NK-92 (cell line): ENCODE data around the gene ARAP2.

Experiments used
- DNase-seq: peaks from one replicate; lab custom pipeline; 2025; ENCODE audit not compliant: unreplicated experiment; lab: John Stamatoyannopoulos, UW

The ARAP2 gene, protein sequence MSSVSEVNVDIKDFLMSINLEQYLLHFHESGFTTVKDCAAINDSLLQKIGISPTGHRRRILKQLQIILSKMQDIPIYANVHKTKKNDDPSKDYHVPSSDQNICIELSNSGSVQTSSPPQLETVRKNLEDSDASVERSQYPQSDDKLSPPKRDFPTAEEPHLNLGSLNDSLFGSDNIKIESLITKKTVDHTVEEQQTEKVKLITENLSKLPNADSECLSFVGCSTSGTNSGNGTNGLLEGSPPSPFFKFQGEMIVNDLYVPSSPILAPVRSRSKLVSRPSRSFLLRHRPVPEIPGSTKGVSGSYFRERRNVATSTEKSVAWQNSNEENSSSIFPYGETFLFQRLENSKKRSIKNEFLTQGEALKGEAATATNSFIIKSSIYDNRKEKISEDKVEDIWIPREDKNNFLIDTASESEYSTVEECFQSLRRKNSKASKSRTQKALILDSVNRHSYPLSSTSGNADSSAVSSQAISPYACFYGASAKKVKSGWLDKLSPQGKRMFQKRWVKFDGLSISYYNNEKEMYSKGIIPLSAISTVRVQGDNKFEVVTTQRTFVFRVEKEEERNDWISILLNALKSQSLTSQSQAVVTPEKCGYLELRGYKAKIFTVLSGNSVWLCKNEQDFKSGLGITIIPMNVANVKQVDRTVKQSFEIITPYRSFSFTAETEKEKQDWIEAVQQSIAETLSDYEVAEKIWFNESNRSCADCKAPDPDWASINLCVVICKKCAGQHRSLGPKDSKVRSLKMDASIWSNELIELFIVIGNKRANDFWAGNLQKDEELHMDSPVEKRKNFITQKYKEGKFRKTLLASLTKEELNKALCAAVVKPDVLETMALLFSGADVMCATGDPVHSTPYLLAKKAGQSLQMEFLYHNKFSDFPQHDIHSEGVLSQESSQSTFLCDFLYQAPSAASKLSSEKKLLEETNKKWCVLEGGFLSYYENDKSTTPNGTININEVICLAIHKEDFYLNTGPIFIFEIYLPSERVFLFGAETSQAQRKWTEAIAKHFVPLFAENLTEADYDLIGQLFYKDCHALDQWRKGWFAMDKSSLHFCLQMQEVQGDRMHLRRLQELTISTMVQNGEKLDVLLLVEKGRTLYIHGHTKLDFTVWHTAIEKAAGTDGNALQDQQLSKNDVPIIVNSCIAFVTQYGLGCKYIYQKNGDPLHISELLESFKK (N-terminal part only)

DNA sequence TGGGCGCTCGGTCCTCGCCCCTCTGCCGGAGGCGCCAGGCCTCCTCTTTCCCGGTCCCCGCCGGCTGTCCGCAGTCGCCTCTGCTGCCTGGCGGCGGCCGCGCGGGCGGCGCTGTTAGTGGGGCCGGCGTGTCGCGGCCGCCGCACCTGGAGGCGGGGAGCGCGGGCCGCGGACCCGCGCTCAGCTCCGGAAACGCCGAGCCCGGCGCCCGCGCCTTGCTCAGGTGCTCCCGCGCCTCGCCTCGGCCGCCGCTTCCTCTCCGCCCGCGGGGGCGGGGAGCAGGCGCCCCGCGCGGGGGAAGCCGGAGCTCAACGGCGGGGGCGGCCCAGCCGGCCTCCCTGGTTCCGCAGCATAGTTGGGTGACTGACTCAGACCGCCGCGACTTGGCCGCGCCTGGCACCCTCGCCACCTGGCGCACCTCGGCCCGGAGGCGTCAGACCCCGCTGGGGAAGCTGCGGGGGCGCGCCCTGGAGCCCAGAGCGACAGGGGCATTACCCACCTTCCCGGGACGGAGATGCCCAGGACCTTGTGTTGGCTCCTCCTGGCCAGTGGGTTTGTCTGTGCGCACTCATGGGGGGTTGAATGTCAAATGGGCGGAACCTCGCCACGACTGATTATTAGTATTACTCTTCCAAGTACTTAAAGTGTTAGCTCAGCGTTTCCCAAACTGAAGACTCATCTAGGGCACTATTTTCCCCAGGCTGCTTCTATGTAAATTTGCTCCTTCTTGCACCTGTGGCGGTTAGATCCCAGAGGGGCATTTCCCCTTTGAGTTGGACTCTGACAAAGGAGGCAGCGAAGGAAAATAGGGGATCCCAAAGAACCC is at the start of gene ARAP2:
Gene ARAP2, minus strand, starts transcription at position 258 of the 826 bp plus-strand sequence. CDS start 15,028 bp downstream, outside the sequence.
- DNase-seq = no peak

DNA sequence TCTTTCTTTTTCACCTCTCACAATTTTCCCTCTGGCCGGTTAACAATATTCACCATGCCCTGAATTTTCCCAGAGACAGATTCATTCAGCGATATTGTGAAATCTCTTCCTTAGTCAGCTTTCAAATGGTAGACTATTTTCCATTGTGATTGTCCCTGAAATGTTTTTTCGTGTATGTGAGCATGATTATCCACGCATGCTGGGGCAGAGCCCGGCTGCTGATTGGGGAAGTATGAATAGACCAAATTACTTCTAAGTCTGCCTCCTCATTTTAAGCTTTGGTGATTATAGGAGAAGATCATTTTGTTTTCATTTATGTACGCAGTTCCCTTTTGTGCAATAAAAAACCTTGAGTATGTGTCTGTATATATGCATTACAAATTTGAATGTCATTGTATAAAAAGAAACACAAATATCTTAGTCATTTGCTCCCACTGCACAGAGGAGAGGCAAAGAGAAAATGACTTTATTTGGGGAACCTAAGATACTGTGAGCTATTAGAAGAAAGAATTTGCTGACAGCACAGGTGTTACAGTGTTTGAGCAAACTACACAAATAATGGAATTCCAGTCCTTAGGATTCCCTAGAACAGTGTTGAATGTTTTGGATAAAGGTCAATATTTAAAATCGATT is 48.4 kb upstream of the ARAP2 start:
- no peak for DNase-seq

DNA sequence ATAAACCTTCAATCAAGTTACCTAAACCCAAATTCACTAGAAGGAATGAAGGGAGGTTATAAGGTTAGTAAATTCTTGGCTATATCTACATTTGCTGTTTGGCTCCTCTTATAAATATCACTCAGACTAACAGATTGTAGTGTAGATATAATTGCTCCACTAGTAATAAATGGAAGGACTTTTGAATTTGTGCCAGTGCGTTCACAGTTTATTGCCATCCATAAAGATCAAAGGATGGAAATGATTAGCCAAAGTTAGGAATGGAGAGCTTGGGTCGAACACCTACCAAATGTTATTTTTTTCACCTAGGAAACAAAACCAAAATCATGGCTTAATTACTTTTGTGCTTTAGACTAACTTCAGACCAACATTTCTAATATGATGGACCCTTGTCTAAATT is 46.3 kb upstream of the ARAP2 start:
- DNase-seq = no peak

DNA sequence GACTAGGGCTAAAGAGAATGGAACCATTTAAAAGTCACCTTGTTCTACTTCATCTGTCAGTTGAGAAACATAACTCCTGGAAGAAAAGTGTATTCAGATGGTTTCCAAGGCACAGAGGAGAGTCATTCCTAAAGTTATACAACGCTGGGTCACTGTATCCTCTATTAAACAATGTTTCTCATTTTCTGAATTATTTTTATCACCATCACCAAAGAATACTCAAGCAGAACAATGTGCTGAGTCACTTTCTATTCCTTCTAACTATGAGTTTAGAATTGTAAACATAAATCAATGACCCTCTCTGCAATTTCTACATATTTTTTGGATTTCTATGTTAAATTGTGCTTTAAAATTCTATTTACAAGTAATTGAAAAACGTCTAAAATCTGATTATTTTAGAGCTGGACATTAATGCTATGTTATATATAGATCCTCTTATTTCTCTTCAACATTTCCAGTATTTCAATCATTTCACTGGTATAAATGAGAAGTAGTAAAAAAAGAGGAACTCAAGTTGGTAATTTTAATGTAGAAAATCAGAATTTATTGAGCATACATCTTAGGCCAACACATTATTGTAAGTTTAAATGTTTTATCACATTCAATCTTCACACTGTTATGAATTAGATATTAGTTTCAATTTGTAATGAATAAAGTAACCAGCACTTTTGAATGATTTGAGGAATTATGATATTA is 44.6 kb upstream of the ARAP2 start:
- no peak for DNase-seq

DNA sequence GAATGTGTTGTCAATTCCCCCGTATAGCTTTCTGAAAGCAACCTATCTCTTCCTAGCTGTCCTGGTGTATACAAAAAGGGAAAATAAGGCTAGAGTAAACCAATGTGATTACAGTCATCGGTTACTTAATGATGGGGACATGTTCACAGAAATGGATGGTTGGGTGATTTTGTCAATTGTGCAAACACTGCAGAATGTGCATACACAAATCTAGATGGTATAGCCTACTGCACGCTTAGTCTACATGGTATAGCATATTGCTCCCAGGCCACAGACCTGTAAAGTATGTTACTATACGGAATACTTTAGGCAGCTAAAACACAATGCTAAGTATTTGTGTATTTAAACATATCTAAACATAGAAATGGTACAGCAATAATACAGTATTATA is 42.2 kb upstream of the ARAP2 start:
- no peak for DNase-seq

DNA sequence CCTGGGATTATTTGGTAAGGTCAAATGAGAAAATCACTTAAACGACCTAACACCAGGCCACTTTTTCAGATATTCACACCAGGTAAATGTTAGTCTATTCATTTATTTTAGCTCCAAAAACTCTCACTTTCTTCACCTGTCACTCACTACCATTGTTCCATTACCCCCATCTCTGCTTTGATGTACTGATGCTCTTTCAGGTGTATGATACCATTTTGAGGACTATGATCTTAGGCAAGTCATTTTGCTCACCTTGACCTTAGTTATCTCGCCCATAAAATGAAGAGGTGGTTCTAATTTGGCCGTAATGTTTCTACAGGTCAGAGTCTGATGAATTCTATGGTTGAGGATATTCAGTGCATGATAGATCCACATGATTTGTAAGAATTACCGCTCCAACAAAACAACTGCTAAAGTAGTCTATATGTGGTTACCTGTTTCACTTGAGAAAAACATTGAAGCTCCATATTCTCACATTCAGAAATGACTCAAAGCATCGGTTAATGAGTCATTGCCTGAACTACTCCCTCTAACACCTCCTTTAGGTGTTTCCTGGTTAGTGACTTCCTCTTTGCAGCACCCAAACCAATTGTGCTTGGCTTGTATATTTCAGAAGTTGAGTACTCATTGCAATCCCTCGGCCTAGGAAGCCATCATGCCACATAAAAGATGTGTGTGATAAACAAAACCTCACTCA is 41.6 kb upstream of the ARAP2 start:
- no peak for DNase-seq

DNA sequence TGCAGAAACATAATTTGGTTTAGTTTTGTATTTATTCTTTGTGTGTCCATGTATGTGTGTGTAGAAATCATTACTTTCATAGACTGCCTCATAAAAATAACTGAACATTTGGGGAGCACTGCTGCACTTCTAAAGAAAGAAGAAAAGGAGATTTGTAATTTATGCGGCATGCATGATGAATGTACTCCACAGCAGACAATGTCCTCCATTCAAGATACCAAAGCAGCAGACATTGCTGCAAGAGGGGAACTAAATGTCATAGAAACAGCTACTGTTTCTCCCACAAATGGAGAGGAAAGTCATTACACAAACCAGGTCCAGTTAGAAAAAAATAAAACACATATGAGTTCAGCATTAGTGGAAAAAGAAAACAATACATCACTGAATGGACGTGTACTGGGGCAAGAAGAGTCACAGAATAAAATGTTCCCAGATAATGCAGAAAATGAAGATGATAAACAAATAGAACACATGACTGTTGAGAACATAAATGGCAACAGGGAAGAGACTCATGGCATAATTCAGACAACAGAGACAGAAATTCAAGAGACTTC is 39.7 kb upstream of the ARAP2 start:
- DNase-seq = no peak

DNA sequence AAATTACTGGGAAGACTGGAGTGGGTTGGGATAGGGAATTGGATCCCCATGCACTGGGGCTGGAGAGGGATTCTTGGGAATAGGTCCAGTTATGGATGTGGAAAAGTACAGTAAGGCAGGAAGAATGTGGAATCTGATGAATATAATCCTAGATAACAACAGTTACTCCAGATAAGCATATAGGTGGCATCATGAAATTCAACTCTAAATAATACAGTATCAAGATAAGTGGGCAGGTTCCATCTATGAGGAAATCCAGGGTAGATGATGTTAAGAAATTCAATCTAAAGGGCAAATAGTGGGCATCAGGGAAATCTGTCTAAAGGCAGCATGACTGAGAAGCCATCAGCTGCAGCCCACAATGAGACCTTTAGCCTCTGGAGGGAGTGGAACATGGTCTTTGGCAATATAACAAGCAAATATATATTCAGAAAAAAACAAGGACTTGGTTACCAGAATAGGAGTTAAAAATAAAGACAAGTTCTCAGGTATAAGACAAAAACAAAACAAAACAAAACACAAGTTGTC is 38.3 kb upstream of the ARAP2 start:
- DNase-seq = no peak

DNA sequence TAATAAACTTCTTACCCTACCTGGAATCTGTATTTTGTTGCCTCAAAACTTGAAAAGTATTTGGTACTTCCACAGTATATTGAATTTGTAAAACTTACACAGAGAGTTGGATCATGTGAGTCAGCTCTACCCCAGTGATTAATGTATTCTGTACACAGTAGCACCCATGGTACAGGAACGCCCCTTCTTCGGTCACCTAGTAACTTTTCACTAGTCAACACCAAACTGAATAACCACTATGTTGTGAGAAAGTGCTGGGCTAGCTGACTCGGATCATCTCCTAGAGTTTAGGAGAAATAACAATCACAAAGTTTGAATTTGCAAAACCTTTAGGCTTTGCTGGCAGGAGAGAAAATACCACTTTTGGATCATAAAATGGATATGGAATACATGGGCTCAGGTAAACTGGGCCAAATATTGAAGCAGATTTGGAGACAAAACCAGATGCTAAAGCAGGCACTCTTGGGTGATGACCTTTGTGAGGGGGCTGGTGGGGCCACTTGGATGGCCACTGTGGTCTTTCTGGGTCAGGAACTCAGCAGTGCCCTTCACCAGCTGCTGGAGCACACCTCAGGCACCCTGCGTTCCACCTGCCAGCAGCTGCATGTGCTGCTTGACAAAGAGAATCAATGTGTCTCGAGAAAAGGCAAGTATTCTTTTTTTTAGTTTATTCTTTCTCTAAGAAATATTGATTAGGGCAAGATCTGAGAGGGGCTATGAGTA is 37.2 kb upstream of the ARAP2 start, which contains the start of gene DTHD1:
Gene DTHD1, plus strand, starts transcription at position 233 of the 723 bp plus-strand sequence. Its CDS starts 143 bp downstream, at position 376.
- DNase-seq = no peak

DNA sequence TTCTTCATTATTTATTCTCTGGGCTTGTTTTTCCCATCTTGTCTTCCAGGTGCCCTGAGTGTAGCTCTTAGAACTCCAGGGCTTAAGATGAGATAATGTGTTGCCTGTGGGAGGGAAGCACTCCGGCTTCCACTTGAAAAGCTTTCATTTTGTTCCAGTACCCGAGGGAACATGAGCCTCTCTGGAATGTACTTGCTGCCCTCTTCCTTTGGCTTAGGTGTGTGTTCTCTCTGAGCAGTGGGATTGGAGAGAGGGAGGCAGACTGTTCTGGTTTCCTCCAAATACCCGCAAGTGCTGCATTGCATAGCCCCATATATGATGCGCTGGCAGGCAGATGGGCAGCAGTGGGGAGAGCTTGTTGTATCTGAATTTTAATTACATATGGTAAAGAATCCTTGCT is 36.2 kb upstream of the ARAP2 start:
- DNase-seq = no peak

DNA sequence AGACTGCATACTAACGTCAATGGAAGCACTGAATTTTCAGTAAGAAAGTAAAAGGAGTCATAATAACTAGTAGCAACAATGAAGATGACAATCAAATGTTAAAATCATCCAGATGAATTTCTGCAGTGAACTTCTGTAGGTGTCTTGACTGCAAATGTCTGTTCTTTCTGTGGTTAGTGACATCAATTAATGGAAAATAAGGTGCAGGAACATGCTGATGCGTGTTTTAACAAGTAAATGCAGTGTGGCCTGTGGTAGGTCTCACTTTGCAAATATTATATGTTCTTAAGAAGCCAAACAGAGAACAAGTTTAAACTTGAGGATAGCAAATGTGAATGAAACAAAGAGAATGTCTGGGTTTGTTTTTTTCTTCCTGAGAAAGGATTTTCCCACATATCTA is 34.5 kb upstream of the ARAP2 start:
- DNase-seq = no peak

DNA sequence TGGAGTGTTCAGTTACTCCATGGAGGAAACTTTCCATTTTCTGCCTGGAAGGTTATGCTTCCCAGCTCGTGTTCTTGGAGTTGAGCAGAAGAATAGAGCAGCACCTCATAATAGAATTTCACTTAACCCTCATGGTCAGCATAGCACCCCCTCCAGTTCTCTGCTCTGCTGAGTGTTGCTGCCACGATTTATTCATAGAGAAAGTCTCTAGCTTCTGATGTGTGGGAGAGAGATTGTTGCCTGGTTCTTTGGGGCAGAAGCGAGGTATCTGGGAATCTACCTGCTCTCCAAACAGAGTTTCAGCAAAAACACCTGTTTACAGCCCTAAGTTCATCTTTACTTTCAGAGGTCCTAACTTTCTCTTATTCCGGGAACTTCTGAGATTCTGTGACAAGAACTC is 33.2 kb upstream of the ARAP2 start:
- DNase-seq = no peak

DNA sequence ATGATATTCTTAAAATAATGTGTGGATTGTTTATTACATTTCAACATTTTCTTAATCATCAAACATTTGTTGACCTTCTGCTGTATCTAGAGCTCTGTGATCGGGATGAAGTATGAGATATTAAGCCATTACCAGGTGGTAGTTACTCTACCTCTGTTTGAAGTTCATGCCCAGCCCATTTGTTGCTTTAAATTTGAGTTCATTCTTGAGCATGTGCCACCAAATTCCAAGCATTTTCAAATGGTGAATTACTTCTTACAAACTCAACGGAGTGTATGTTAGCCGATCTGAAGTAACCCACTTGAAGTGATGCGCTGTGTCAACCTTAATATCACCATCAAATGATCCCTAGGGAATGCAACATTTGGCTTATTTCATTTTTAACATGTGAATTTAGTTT is 29.8 kb upstream of the ARAP2 start:
- no peak for DNase-seq

DNA sequence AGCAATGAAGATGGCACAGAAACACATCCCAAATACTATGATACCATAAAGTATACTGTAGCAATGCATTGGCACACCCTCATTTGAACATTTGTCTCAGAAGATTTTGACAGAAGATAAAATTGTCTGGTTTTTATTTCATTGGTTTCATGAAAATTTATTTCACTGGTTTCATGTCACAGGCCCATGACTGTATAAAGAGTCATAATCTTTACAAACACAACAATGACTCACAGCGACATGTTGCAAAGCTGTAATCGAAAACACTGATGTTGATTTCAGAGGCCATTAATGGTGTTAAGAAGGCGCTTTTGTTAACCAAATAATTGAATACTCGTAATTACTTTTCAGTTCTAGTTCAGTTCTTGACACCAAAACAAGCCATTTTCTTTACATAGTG is 29.0 kb upstream of the ARAP2 start:
- DNase-seq = no peak

DNA sequence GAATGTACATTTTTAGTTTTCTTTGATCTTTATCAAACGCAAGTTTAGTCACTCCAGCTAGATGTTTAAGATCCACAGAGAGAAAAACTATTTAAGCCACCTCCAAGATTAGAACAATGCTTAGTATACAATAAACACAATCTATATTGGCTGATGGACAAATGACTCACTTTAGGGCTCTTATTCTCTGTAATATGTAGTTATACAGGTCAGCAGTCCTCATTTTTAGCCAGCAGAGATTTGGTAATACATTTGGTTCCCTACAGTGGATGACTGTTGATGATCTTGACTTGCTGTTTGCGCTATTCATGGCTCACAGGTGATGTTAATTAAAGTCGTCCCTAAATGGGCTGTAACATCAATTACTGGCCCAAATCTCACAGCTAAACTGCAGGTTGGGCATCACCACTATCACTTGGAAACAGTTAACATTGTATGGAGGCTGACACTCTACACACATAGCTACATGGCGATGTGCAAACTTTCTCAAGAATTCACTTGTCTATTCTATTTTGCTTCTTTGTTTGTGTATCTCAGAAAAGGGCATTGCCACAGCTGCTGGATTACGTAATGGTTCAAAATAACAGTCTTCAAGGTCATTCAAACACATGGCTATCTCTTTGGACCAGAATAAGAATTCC is 25.3 kb upstream of the ARAP2 start:
- DNase-seq = no peak

DNA sequence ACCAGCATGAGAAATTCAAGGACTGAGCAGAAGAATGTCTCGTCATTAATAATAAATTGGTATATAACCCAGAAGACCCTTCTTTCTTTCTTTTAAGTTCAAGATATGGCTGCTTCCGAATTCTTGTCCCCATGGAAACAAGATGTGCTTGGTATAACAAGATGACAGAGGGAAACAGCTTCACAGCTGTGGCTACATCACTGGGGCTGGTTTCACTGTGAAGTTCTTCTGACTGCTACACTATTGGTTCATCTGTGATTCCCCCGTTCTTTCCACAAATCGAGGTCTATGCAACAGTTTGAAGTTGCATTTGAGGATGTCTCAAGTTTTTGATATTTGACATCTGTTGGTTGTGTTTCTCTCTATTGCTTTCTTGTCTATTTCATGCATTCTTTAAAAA is 24.8 kb upstream of the ARAP2 start:
- DNase-seq = no peak
